Measurements from ENCODE around the gene VAV1.

DNA sequence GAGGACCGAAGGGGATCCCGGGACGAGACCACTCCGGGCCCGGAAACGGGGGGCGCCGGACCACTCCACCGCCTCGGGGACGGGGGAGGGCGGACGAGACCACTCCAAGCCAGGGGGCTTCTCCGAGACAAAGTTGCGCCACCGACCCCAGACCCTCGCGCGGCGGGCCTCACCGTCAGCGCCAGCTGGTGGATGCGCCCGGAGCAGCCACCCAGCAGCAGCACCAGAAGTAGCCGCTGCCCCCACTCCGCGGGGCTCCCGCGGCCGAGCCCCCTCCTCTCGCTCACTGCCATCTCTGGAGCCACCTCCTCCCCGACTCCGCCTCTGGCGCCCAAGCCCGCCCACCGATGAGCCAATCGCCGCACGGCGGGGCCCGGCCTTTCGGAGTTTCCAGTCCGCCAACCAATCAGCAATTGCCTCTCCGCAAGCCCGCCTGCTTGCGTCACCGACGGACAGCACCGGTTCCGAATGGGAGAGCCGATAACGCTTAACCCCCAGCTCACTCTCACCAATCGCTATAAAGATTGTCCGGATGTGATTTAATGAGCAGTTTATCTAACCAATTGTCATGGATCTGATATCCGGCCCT lies 35.1 kb upstream of the VAV1 start, which contains the start of gene GPR108:
- TF ChIP-seq EP300 (IDR thresholded peaks at IDR 0.05; ENCODE audit: borderline replicate concordance in 1 of 2, control insufficient read depth in 1 of 2, low read depth in 2 of 2, low read length in 2 of 2): no peak
- peak; percentile 100 for TF ChIP-seq SP1 (IDR thresholded peaks at IDR 0.05; ENCODE audit: low read depth, low read length)
- peak; percentile 100 for TF ChIP-seq ATF7 (IDR thresholded peaks at IDR 0.05; ENCODE audit: low read depth)
- TF ChIP-seq SIN3A (IDR thresholded peaks at IDR 0.05; ENCODE audit: low read depth, low read length): no peak; the same call in 1 of the 2 replicates
- TF ChIP-seq GABPA (IDR thresholded peaks at IDR 0.05; ENCODE audit: low read depth): peak; percentile 82
- TF ChIP-seq JUND (IDR thresholded peaks at IDR 0.05; ENCODE audit: low read depth, low read length): peak; percentile 100
- no peak for TF ChIP-seq CEBPB (IDR thresholded peaks at IDR 0.05; ENCODE audit: borderline replicate concordance in 1 of 2, low read depth in 2 of 2, low read length in 2 of 2)
- no peak; a peak in 2 of 4 replicates for TF ChIP-seq SRF (IDR thresholded peaks at IDR 0.05; ENCODE audit: low read depth in 2 of 2, low read length in 2 of 2)
- TF ChIP-seq, protein P1, sequence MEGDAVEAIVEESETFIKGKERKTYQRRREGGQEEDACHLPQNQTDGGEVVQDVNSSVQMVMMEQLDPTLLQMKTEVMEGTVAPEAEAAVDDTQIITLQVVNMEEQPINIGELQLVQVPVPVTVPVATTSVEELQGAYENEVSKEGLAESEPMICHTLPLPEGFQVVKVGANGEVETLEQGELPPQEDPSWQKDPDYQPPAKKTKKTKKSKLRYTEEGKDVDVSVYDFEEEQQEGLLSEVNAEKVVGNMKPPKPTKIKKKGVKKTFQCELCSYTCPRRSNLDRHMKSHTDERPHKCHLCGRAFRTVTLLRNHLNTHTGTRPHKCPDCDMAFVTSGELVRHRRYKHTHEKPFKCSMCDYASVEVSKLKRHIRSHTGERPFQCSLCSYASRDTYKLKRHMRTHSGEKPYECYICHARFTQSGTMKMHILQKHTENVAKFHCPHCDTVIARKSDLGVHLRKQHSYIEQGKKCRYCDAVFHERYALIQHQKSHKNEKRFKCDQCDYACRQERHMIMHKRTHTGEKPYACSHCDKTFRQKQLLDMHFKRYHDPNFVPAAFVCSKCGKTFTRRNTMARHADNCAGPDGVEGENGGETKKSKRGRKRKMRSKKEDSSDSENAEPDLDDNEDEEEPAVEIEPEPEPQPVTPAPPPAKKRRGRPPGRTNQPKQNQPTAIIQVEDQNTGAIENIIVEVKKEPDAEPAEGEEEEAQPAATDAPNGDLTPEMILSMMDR (IDR thresholded peaks at IDR 0.05 in 2 of 3, conservative IDR thresholded peaks at IDR 0.05 in 1 of 3; ENCODE audit: control insufficient read depth in 2 of 3, extremely low read depth in 1 of 3, insufficient read depth in 1 of 3, low read depth in 3 of 3, low read length in 3 of 3): no peak

Data from GM12878 (cell line).